RWPE2 (cell line): Measurements from ENCODE around the gene WDR35.
"Not testable (repeated sequence)": the region's sequence is repeated elsewhere in the genome, so short reads cannot be mapped to it uniquely, and the experiment has no call there.

Experiments used
- ATAC-seq: fragments of 200-7000 bp; cut with Tn5 transposase; 3 replicates; pipeline ENCODE4 v1.9.1; 2021; ENCODE audit warnings: low read depth
- DNase-seq: peaks from one replicate; pipeline ENCODE4 v3.0.0-alpha.2; 2020; ENCODE audit warnings: low spot score
- H3K27ac ChIP-seq: fragments of 450-650 bp; 2 replicates; pipeline ENCODE4 v1.5.1; 2017; ENCODE audit warnings: mild to moderate bottlenecking; ENCODE audit not compliant: poor library complexity, severe bottlenecking
- H3K27me3 ChIP-seq: fragments of 250-450 bp; sonication (Bioruptor Pico); 2 replicates; pipeline ENCODE4 v1.5.1; 2021; ENCODE audit warnings: mild to moderate bottlenecking, moderate library complexity; ENCODE audit not compliant: insufficient read depth, poor library complexity, severe bottlenecking
- H3K36me3 ChIP-seq: fragments of 250-450 bp; sonication (Bioruptor Pico); 2 replicates; pipeline ENCODE4 v1.5.1; 2020; ENCODE audit warnings: low read depth, mild to moderate bottlenecking, moderate library complexity
- H3K4me1 ChIP-seq: fragments of 250-450 bp; sonication (Bioruptor Pico); 2 replicates; pipeline ENCODE4 v1.5.1; 2021; ENCODE audit warnings: mild to moderate bottlenecking, moderate library complexity; ENCODE audit not compliant: insufficient read depth, poor library complexity, severe bottlenecking
- H3K4me3 ChIP-seq: fragments of 250-450 bp; sonication (Bioruptor Pico); 2 replicates; pipeline ENCODE4 v1.5.1; 2021; ENCODE audit warnings: mild to moderate bottlenecking, moderate library complexity; ENCODE audit not compliant: severe bottlenecking
- H3K9me3 ChIP-seq: fragments of 250-450 bp; sonication (Bioruptor Pico); 2 replicates; pipeline ENCODE4 v1.5.1; 2021; ENCODE audit warnings: mild to moderate bottlenecking, moderate library complexity; ENCODE audit not compliant: severe bottlenecking
- CTCF ChIP-seq: fragments of 450-650 bp; IDR thresholded peaks from one replicate; pipeline ENCODE4 v1.5.1; 2017; ENCODE audit warnings: mild to moderate bottlenecking, moderate library complexity; ENCODE audit not compliant: poor library complexity, severe bottlenecking

The WDR35 gene

GRCh38 chr2:19937004-19937403 is 52.9 kb downstream of the WDR35 start:
- peaks cover 25% of the 10 kb centered on the region for H3K4me1 ChIP-seq
- no peak for ATAC-seq
- no peak overlapping the region for H3K27ac ChIP-seq
- H3K4me3 ChIP-seq: no peak overlapping the region
- TF ChIP-seq CTCF: no peak
- no peaks in the 10 kb centered on the region for H3K9me3 ChIP-seq
- no peaks in the 10 kb centered on the region for H3K27me3 ChIP-seq
- DNase-seq: no peak
- H3K36me3 ChIP-seq: peaks cover 45% of the 10 kb centered on the region

- no peak for DNase-seq
- H3K27me3 ChIP-seq: no peaks in the 10 kb centered on the region
- H3K4me3 ChIP-seq: no peak overlapping the region
- no peak for ATAC-seq
- H3K36me3 ChIP-seq: peaks cover 53% of the 10 kb centered on the region
- H3K27ac ChIP-seq: no peak overlapping the region
- no peaks in the 10 kb centered on the region for H3K9me3 ChIP-seq
- peaks cover 27% of the 10 kb centered on the region for H3K4me1 ChIP-seq
- no peak for TF ChIP-seq CTCF
Observed at GRCh38 chr2:19936203-19936602, 53.7 kb downstream of the WDR35 start.

- ATAC-seq (peak; percentile 99), DNase-seq (no peak)
- peaks cover 73% of the 10 kb centered on the region for H3K36me3 ChIP-seq
- H3K9me3 ChIP-seq: peaks cover 3% of the 10 kb centered on the region
- no peak overlapping the region for H3K4me3 ChIP-seq
- H3K27me3 ChIP-seq: no peaks in the 10 kb centered on the region
- H3K4me1 ChIP-seq: peaks cover 27% of the 10 kb centered on the region
- H3K27ac ChIP-seq: peak overlapping the region; percentile 92
- no peak for TF ChIP-seq CTCF
Observed at GRCh38 chr2:19933351-19933981, 56.4 kb downstream of the WDR35 start.

GRCh38 chr2:19932928-19933327 is 57.0 kb downstream of the WDR35 start:
- Histone ChIP-seq H3K4me3 (no peak overlapping the region), H3K27me3 (no peaks in the 10 kb centered on the region), H3K36me3 (peaks cover 74% of the 10 kb centered on the region), H3K27ac (peak overlapping the region; percentile 92), H3K4me1 (peaks cover 27% of the 10 kb centered on the region), H3K9me3 (peaks cover 6% of the 10 kb centered on the region)
- TF ChIP-seq CTCF: no peak
- peak; percentile 51 for ATAC-seq
- DNase-seq: no peak

GRCh38 chr2:19929226-19929625 is 60.7 kb downstream of the WDR35 start:
- peaks cover 22% of the 10 kb centered on the region for H3K4me1 ChIP-seq
- ATAC-seq (no peak), DNase-seq (no peak)
- no peaks in the 10 kb centered on the region for H3K27me3 ChIP-seq
- H3K4me3 ChIP-seq: no peak overlapping the region
- H3K27ac ChIP-seq: no peak overlapping the region
- peaks cover 6% of the 10 kb centered on the region for H3K9me3 ChIP-seq
- H3K36me3 ChIP-seq: peaks cover 56% of the 10 kb centered on the region
- no peak for TF ChIP-seq CTCF

- H3K9me3 ChIP-seq, H3K4me1 ChIP-seq, DNase-seq, H3K27me3 ChIP-seq, ATAC-seq, H3K27ac ChIP-seq, H3K4me3 ChIP-seq: not testable (repeated sequence)
- H3K36me3 ChIP-seq: peaks cover 56% of the 10 kb centered on the region
Observed at GRCh38 chr2:19927816-19928215, 62.1 kb downstream of the WDR35 start.

GRCh38 chr2:19924526-19924925 is 65.4 kb downstream of the WDR35 start:
- H3K27me3 ChIP-seq, H3K4me3 ChIP-seq, H3K27ac ChIP-seq, H3K9me3 ChIP-seq, H3K4me1 ChIP-seq, ATAC-seq, DNase-seq: not testable (repeated sequence)
- H3K36me3 ChIP-seq: peaks cover 26% of the 10 kb centered on the region
